ENCODE data around the gene BICRAL. TPM values are rescaled to one million over a fixed set of nuclear protein-coding genes. Genes with fewer than 3 reads are reported as not detected.
A peak's percentile ranks its signal among the peaks of the same experiment; 100 is the strongest.
"Not testable (repeated sequence)": the region's sequence is repeated elsewhere in the genome, so short reads cannot be mapped to it uniquely, and the experiment has no call there.

The BICRAL gene, protein sequence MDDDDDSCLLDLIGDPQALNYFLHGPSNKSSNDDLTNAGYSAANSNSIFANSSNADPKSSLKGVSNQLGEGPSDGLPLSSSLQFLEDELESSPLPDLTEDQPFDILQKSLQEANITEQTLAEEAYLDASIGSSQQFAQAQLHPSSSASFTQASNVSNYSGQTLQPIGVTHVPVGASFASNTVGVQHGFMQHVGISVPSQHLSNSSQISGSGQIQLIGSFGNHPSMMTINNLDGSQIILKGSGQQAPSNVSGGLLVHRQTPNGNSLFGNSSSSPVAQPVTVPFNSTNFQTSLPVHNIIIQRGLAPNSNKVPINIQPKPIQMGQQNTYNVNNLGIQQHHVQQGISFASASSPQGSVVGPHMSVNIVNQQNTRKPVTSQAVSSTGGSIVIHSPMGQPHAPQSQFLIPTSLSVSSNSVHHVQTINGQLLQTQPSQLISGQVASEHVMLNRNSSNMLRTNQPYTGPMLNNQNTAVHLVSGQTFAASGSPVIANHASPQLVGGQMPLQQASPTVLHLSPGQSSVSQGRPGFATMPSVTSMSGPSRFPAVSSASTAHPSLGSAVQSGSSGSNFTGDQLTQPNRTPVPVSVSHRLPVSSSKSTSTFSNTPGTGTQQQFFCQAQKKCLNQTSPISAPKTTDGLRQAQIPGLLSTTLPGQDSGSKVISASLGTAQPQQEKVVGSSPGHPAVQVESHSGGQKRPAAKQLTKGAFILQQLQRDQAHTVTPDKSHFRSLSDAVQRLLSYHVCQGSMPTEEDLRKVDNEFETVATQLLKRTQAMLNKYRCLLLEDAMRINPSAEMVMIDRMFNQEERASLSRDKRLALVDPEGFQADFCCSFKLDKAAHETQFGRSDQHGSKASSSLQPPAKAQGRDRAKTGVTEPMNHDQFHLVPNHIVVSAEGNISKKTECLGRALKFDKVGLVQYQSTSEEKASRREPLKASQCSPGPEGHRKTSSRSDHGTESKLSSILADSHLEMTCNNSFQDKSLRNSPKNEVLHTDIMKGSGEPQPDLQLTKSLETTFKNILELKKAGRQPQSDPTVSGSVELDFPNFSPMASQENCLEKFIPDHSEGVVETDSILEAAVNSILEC
- total RNA-seq, result 2.7 and 2.9 TPM in 2 replicates

DNA sequence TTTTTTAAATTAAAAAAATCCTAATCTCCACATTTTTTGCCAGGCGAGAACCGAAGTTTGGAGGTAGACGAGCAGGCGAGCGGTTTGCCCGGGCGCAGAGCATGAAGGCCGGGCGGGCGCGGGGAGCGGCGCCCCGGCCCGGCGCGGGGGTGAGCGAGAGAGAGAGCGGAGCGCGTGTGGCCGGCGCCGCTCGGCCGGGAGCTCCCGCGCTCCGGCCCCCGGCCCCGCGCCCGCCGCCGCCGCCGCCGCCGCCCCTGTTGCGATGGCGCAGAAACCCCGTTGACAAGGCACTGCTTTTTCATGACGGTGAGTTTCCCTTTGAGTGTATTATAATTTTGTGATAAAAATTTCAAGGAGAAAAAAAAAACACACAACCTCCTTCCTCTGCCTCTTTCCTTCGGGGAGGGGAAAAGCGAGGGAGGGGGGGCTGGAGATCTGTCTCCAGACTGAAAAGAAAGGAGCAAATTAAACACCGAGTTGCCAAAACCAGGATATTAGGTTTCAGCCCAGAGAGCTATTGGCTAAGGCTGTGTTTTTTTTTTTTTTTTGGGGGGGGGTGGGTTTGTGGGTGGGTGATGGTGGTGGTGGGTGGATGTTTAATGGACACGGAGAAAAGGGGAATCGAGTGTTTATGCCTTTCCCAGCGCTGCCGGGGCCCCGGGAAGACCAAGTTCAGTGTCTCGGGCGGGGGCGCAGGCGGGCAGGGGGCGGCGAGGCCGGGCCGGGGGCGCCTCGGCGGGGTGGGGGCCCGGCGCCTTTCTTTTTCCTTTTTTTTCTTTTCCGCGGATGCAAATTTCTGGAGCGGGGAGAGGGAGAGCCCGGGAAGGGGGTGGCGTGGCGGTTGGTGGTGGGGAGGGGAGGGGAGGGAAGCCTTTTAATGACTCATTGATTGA is at the start of gene BICRAL:
Gene BICRAL (plus strand): TSS at position 257 of the 893 bp plus-strand sequence. CDS start 39,971 bp downstream, outside the sequence.
- no peak for DNase-seq (ENCODE audit: low read depth)
- TF ChIP-seq, protein P1, sequence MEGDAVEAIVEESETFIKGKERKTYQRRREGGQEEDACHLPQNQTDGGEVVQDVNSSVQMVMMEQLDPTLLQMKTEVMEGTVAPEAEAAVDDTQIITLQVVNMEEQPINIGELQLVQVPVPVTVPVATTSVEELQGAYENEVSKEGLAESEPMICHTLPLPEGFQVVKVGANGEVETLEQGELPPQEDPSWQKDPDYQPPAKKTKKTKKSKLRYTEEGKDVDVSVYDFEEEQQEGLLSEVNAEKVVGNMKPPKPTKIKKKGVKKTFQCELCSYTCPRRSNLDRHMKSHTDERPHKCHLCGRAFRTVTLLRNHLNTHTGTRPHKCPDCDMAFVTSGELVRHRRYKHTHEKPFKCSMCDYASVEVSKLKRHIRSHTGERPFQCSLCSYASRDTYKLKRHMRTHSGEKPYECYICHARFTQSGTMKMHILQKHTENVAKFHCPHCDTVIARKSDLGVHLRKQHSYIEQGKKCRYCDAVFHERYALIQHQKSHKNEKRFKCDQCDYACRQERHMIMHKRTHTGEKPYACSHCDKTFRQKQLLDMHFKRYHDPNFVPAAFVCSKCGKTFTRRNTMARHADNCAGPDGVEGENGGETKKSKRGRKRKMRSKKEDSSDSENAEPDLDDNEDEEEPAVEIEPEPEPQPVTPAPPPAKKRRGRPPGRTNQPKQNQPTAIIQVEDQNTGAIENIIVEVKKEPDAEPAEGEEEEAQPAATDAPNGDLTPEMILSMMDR (conservative IDR thresholded peaks at IDR 0.05; ENCODE audit: low read depth, low read length), result no peak
- H3K4me3 ChIP-seq (ENCODE audit: low read depth, low read length), result peak within 1 kb of the TSS; percentile 81

DNA sequence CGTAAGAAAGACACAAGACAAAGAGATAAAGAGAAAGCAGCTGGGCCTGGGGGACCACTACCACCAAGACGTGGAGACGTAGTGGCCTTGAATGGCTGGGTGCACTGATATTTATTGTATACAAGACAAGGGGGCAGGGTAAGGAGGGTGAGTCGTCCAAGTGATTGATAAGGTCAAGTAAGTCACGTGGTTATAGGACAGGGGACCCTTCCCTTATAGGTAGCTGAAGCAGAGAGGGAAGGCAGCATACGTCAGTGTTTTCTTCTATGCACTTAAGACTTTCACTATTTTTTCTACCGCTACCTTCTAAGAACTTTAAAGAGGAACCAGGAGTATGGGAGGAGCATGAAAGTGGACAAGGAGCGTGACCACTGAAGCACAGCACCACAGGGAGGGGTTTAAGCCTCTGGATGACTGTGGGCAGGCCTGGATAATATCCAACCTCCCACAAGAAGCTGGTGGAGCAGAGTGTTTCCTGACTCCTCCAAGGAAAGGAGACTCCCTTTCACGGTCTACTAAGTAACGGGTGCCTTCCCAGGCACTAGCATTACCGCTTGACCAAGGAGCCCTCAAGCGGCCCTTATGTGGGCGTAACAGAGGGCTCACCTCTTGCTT is 47.9 kb upstream of the BICRAL start:
- DNase-seq (ENCODE audit: low read depth), result peak; percentile 73
- not testable (repeated sequence) for H3K4me3 ChIP-seq (ENCODE audit: low read depth, low read length)

DNA sequence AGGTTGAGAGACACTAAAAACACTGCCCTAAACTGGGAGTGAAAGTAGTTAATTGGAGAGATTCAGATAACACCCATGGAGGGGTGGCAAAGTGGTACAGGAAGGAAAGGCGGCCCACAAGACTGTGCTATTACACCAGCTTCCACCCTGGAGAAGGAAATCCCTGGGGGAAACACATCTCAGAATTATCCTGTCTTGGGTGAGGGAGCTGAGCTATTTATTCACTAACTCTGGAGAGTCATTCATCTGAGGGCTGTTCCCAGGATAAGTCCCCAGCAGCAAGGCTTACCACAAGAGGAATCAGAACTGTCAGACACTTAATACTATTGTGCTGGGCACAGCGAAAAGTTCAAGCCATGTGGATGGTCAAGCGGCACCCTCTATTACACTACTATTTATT is 45.9 kb upstream of the BICRAL start:
- peak; percentile 64 for DNase-seq (ENCODE audit: low read depth)
- H3K4me3 ChIP-seq (ENCODE audit: low read depth, low read length), result no peak overlapping the region
- TF ChIP-seq, protein P1 (conservative IDR thresholded peaks at IDR 0.05; ENCODE audit: low read depth, low read length), result no peak

DNA sequence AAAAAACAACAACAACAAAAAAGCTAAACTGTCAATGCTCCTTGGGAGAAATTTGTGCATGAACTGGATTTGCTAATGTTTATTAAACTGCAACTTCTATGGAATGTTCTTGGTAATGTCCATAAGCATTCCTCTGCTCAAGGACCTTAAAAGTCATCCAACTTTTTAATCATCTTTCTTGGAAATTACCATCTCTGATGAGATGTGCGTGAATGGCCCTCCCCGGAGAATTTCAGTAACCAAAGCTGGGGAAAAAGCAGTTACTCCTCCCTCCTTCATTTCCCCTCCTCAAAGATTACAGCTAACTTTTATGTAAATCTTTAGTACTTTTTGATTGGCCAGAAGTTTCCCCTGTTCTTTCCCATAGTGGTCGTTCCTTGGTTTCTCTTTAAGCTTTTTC is 41.1 kb upstream of the BICRAL start:
- DNase-seq (ENCODE audit: low read depth), result no peak
- TF ChIP-seq, protein P1 (conservative IDR thresholded peaks at IDR 0.05; ENCODE audit: low read depth, low read length), result no peak
- no peak overlapping the region for H3K4me3 ChIP-seq (ENCODE audit: low read depth, low read length)

DNA sequence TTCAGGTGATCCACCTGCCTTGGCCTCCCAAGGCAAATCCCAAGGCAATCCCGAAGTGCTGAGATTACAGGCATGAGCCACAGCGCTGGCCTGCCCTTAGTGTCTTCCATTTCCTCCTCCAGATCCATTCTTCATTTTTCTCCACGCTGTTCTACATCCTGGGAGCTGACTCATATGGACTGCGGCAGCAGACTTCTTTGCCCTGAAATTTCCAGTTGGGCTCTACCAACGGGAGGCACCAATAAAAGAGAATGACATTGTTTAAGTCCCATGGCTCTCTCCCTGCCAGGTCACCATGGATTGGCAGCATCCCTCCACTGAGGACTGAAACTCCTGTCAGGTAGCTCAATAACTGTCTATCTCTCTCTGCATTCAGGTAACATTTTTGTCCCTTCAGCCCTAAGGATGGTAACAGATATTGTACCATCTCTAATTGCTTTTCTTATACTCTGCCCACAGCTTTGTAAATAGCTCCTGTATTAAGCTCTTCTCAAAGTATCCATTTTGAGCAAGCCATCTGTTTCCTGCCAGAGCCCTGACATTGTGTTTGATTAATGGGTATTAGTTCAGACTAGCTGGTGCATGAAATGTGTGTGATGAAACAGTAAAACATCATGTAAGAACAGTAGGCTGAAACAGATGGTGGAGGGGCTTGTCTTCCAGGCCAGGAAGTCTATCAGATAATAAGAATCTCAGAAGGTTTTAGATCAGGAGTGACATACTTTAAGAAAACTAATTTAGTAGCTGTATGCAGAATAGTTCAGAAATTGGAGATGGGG is 39.5 kb upstream of the BICRAL start:
- H3K4me3 ChIP-seq (ENCODE audit: low read depth, low read length), result no peak overlapping the region
- DNase-seq (ENCODE audit: low read depth), result no peak
- TF ChIP-seq, protein P1 (conservative IDR thresholded peaks at IDR 0.05; ENCODE audit: low read depth, low read length), result no peak

DNA sequence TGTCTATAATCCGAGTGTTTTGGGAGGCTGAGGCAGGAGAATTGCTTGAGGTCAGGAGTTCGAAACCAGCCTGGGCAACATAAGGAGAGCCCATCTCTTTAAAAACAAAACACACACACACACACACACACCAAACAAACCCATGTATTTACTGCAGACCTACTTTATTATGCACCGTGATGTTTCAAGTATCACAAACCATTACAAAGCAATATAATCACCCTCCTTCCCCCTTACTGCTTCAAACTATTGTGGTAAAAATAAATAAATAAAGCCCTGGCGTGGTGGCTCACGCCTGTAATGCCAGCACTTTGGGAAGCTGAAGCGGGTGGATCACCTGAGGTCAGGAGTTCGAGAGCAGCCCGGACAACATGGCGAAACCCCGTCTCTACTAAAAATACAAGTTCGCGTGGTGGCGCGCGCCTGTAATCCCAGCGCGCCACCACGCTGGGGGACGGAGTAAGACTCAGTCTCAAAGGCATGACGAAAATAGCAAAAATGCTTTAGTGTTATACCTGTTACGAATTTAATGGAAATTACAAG is 37.4 kb upstream of the BICRAL start:
- TF ChIP-seq, protein P1 (conservative IDR thresholded peaks at IDR 0.05; ENCODE audit: low read depth, low read length), result no peak
- no peak for DNase-seq (ENCODE audit: low read depth)
- H3K4me3 ChIP-seq (ENCODE audit: low read depth, low read length), result peak overlapping the region; percentile 84

All from epithelial cell of proximal tubule (primary cell).